Cardiac fibroblast (primary cell): Measurements from ENCODE around the gene PLEKHO2.
"Not testable (repeated sequence)": the region's sequence is repeated elsewhere in the genome, so short reads cannot be mapped to it uniquely, and the experiment has no call there.

Experiments
- DNase-seq, 2 donors: peaks; one replicate each; pipeline versions ENCODE4 v3.0.0 to v3.0.0-alpha.2; 2010; ENCODE audit warnings: low read depth in 2 of 2
- H3K4me3 ChIP-seq, 2 donors: replicated peaks in 1 of 2; 1 replicate in 1 of 2; 2 replicates in 1 of 2; pipeline ENCODE4 v1.5.1; 2011; ENCODE audit warnings: low read depth in 2 of 2, low read length in 2 of 2, mild to moderate bottlenecking in 2 of 2, moderate library complexity in 1 of 2
- TF ChIP-seq, protein P1 (sequence below): IDR thresholded peaks from one replicate; pipeline ENCODE4 v1.5.1; 2011; ENCODE audit warnings: low read depth, mild to moderate bottlenecking, low read length, inconsistent platforms

The PLEKHO2 gene

DNA sequence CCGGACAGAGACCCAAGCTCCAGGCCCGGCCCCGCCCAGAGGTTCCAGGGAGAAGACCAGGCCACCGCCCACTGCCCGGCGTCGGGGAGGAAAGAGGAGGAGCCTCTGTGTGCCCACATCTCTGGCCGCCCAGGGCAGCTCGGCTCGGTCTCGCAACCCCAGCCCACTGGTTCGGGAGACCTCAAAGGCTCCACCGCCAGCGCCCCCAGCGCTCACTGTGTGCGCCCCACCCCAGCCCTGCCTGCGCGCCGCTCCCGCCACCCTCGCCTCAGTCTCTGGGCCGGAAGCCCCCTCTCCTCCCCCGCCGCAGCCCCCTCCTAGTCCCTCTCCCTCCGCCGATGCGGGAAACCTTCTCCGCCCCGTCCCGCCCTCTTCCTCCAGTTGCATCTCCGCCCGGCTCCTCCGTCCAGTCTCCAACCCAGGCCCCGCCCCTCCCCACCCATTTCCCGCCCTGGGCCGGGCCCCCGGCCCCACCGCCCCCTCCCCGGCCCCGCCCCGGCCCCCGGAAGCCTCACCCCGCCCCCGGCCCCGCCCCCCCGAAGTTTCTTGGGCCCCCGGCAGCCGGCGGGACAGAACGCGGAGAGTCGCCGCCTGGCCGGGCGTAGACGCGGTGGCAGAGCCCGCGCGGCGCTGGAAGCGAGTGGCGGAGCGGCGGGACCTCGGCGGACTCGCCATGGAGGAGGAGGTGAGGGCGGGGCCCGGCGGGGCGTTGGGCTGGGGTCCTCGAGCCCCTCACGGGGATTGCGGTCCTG is at the start of gene PLEKHO2:
PLEKHO2 (plus strand) TSS at position 572 of the 752 bp plus-strand sequence; CDS start at position 674, 102 bp downstream.
- peak within 1 kb of the TSS; percentile 96 to 97 for H3K4me3 ChIP-seq
- TF ChIP-seq, protein P1, sequence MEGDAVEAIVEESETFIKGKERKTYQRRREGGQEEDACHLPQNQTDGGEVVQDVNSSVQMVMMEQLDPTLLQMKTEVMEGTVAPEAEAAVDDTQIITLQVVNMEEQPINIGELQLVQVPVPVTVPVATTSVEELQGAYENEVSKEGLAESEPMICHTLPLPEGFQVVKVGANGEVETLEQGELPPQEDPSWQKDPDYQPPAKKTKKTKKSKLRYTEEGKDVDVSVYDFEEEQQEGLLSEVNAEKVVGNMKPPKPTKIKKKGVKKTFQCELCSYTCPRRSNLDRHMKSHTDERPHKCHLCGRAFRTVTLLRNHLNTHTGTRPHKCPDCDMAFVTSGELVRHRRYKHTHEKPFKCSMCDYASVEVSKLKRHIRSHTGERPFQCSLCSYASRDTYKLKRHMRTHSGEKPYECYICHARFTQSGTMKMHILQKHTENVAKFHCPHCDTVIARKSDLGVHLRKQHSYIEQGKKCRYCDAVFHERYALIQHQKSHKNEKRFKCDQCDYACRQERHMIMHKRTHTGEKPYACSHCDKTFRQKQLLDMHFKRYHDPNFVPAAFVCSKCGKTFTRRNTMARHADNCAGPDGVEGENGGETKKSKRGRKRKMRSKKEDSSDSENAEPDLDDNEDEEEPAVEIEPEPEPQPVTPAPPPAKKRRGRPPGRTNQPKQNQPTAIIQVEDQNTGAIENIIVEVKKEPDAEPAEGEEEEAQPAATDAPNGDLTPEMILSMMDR, result no peak
- DNase-seq, result peak; percentile 93 to 98

- H3K4me3 ChIP-seq, result no peak overlapping the region
- TF ChIP-seq, protein P1, result no peak
- DNase-seq, result no peak
These were observed 49.4 kb upstream of the PLEKHO2 start for GRCh38 chr15:64792282-64792681.

DNA sequence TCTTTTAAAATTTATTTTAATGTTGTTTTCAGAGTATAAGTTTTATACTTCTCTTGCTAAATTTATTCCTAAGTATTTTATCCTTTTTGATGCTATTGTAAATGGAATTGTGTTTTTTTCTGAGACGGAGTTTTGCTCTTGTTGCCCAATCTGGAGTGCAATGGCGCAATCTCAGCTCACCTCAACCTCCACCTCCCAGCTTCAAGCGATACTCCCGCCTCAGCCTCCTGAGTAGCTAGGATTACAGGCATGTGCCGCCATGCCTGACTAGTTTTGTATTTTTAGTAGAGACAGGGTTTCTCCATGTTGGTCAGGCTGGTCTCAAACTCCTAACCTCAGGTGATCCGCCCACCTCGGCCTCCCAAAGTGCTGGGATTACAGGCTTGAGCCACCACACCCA is 46.4 kb upstream of the PLEKHO2 start:
- H3K4me3 ChIP-seq, DNase-seq: not testable (repeated sequence)

DNA sequence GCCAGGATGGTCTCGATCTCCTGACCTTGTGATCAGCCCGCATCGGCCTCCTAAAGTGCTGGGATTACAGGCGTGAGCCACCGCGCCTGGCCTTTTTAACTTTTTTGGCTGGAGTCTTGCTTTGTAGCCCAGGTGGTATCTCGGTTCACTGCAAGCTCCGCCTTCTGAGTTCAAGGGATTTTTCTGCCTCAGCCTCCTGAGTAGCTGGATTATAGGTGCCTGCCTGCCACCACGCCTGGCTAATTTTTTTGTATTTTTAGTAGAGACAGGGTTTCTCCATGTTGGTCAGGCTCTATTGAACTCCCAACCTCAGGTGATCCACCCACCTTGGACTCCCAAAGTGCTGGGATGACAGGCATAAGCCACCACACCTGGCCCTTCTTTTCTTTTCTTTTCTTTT is 45.8 kb upstream of the PLEKHO2 start:
- DNase-seq, H3K4me3 ChIP-seq: not testable (repeated sequence)

GRCh38 chr15:64798905-64799304 is 42.8 kb upstream of the PLEKHO2 start:
- not testable (repeated sequence) for H3K4me3 ChIP-seq, DNase-seq

- TF ChIP-seq, protein P1, result no peak
These were observed 41.2 kb upstream of the PLEKHO2 start for GRCh38 chr15:64800476-64800875.

GRCh38 chr15:64803526-64803925 is 38.2 kb upstream of the PLEKHO2 start:
- DNase-seq, result no peak
- no peak overlapping the region for H3K4me3 ChIP-seq
- TF ChIP-seq, protein P1, result no peak

More at GRCh38 chr15:64800476-64800875, 41.2 kb upstream of the PLEKHO2 start:
- DNase-seq, result no peak
- H3K4me3 ChIP-seq, result no peak overlapping the region

DNA sequence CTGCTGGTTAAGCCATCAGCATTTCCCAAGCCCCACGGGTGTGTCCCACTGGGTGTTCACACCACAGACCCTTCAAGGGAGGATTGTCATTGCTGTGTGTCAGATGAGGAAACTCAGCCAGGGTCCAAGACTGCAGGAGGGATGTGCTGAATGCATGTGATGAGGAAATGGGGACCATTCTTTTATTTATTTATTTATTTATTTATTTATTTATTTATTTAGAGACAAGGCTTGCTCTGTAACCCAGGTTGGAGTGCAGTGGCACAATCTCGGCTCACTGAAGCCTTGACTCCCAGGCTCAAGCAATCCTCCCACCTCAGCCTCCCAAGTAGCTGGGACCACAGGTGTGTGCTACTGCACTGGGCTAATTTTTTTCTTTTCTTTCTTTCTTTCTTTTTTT is 37.1 kb upstream of the PLEKHO2 start:
- no peak for DNase-seq
- H3K4me3 ChIP-seq, result no peak overlapping the region
- TF ChIP-seq, protein P1, result no peak
